Osteoblast (primary cell): ENCODE data around the gene CEND1. TPM values are rescaled to one million over a fixed set of nuclear protein-coding genes. Genes with fewer than 3 reads are reported as not detected.

Experiments
- DNase-seq: peaks from one replicate; pipeline ENCODE4 v3.0.0; 2011; ENCODE audit warnings: low spot score, mixed read lengths; ENCODE audit not compliant: insufficient read length; ENCODE audit errors: missing footprints
- H2AFZ ChIP-seq: 2 replicates; pipeline ENCODE4 v1.6.0; 2011; ENCODE audit warnings: mild to moderate bottlenecking, low read length
- H3K27ac ChIP-seq: 2 replicates; pipeline ENCODE4 v1.5.1; 2011; ENCODE audit warnings: mild to moderate bottlenecking, low read depth, low read length, moderate library complexity
- H3K27me3 ChIP-seq: 2 replicates; pipeline ENCODE4 v1.6.0; 2012; ENCODE audit warnings: mild to moderate bottlenecking, control low read depth, inconsistent platforms, low read length, moderate library complexity; ENCODE audit not compliant: insufficient read depth
- H3K36me3 ChIP-seq: 2 replicates; pipeline ENCODE4 v1.5.1; 2011; ENCODE audit warnings: mild to moderate bottlenecking, low read length, control low read depth, moderate library complexity; ENCODE audit not compliant: insufficient read depth
- H3K4me1 ChIP-seq: 2 replicates; pipeline ENCODE4 v1.5.1; 2011; ENCODE audit warnings: mild to moderate bottlenecking, low read length, control low read depth, moderate library complexity; ENCODE audit not compliant: insufficient read depth
- H3K4me2 ChIP-seq: 2 replicates; pipeline ENCODE4 v1.6.0; 2011; ENCODE audit warnings: mild to moderate bottlenecking, low read length; ENCODE audit not compliant: insufficient read depth
- H3K4me3 ChIP-seq: fragments of 200-600 bp; sonication (generic); 3 replicates; pipeline ENCODE4 v1.5.1; 2012; ENCODE audit warnings: mild to moderate bottlenecking, low read length, inconsistent platforms; ENCODE audit not compliant: insufficient read depth
- H3K79me2 ChIP-seq: 2 replicates; pipeline ENCODE4 v1.6.0; 2012; ENCODE audit warnings: mild to moderate bottlenecking, low read length, control low read depth, inconsistent platforms; ENCODE audit not compliant: insufficient read depth
- H3K9me3 ChIP-seq: 2 replicates; pipeline ENCODE4 v1.5.1; 2011; ENCODE audit warnings: low read depth, low read length, control low read depth
- H4K20me1 ChIP-seq: 2 replicates; pipeline ENCODE4 v1.6.0; 2012; ENCODE audit warnings: mild to moderate bottlenecking, low read length, control low read depth; ENCODE audit not compliant: insufficient read depth
- CTCF ChIP-seq: IDR thresholded peaks from 2 replicates; pipeline ENCODE4 v1.5.1; 2011; ENCODE audit warnings: mild to moderate bottlenecking, low read depth, low read length, moderate library complexity; ENCODE audit errors: extremely low read depth
- total RNA-seq: library from RNA; depleted of rRNA; stranded (reverse); fragments of >200 nt; gene quantifications from 2 replicates; pipeline ENCODE4 v1.2.3, GENCODE V29; 2012

The CEND1 gene
- total RNA-seq, 1 donor: not detected

DNA sequence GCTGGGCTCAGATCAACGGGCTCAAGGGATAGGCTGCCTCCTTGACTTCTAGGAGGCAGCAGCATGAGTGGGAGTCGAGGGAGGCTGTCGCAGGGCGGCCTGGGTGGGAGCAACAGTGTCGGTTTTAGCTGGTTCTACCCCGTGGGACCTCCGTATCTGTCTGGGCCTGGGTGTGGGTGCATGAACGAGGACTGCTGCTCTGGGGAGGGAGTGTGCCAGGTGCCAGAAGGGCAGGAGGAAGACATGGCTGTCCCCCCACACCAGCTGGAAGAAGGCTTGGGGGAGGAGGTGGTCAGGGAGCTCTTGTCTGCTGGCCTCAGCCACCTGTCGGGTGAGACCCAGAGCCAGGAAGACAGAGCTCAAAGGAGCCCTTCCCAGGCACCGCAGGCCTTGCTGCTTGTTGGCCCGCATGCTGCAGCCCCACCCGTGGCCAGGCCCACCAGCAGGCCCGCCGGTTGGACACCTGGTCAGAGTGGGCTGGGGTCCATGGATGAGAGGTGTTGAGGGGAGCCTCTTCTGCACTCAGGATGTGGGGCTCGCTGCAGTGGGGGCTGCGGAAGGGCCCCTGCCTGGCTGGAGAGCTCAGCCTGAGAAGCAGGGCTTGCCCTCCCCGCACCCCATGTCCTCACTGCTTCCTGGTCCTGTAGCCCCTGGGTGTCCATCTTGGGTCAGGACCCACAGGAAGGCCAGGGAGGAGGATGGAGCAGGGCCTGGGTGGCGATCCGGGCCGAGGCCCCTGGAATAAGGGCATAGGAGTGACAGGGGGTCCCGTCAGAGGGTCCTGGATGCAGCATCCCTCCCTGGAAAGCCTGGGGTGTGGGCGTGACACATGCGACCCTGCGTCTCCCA lies 3.4 kb downstream of the CEND1 start:
- TF ChIP-seq CTCF: no peak
- Histone ChIP-seq H3K79me2 (peaks cover 3% of the 10 kb centered on the region), H3K27ac (no peak overlapping the region), H3K9me3 (no peaks in the 10 kb centered on the region), H2AFZ (no peak overlapping the region), H3K4me2 (no peak overlapping the region), H3K36me3 (no peaks in the 10 kb centered on the region), H4K20me1 (peaks cover 11% of the 10 kb centered on the region), H3K4me1 (peaks cover 6% of the 10 kb centered on the region), H3K4me3 (no peak overlapping the region), H3K27me3 (peaks cover 5% of the 10 kb centered on the region)
- no peak for DNase-seq

DNA sequence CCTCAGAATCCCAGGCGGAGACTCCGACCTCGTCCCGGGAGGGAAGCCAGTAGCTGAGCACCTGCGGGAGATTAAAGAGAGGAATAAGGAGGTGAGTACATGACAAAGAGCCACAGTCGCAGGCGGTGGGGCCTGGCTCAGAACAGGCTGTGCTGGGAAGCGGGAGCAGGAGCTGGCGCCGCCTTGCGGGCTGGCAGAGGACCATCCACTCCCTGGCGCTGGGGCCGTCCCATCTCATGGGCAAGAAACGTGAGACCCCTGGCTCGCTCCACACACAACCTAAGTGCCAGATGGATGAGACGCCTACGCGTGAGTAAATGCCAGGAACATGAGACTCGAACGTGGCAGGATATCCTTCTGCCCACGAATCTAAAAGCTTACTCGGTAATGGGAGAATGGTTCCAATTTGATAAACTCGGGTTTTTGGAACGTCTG lies 6.3 kb downstream of the CEND1 start:
- Histone ChIP-seq H4K20me1 (peaks cover 15% of the 10 kb centered on the region), H3K27me3 (no peaks in the 10 kb centered on the region), H2AFZ (no peak overlapping the region), H3K4me3 (peak overlapping the region; percentile 8), H3K4me2 (peak overlapping the region; percentile 67), H3K9me3 (no peaks in the 10 kb centered on the region), H3K79me2 (peaks cover 24% of the 10 kb centered on the region), H3K4me1 (peaks cover 6% of the 10 kb centered on the region), H3K36me3 (peaks cover 10% of the 10 kb centered on the region), H3K27ac (peak overlapping the region; percentile 47)
- TF ChIP-seq CTCF: peak; percentile 70
- DNase-seq: peak; percentile 99

DNA sequence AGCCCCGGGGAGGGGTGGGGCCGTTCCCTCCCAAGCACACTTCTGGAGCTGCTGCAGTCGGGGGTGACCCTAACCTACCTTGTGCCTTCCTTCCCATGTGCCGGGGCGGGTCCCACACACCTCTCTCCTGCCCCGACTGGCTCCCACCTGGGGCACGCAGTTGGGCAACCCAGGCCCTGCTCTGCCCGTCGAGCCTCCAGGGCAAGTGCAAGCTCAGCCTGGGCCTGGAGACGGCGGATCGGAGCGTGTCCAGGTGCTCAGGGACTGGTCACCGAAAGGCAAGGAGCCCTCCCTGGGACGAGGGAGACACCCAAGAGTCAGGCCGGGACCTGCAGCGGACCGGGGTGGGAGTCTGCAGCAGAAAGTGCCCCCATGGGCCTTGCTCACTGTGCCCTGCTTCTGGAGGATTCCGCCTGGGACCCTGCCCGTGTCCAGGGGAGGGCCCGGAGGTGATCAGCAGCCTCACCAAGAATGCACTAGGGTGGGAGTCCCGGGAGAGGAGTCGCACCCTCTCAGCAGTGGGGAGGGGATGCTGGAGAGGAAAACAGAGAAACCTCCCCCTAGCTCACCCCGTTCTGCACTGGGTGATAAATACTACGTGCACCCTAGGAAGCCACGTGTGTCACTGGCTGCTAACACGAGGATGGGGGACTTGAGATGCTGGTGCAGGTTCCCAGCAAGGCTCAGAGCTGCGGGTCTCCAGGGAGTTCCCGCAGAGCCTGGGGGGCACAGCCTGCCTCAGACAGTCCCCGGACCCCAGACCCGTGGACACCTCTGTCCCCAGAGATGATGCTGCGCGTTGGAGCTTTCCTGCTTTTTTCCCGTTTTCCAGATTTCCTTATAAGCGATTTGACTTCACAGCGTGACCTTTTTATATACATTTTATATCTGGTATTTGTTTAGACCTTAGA lies 7.4 kb downstream of the CEND1 start:
- Histone ChIP-seq H2AFZ (no peak overlapping the region), H3K27me3 (no peaks in the 10 kb centered on the region), H3K79me2 (peaks cover 35% of the 10 kb centered on the region), H3K4me2 (no peak overlapping the region), H3K4me3 (no peak overlapping the region), H3K27ac (no peak overlapping the region), H3K9me3 (no peaks in the 10 kb centered on the region), H4K20me1 (peaks cover 18% of the 10 kb centered on the region), H3K4me1 (peaks cover 10% of the 10 kb centered on the region), H3K36me3 (peaks cover 10% of the 10 kb centered on the region)
- no peak for DNase-seq
- no peak for TF ChIP-seq CTCF
